ENCODE measurements around the gene PCDHA8. TPM values are rescaled to one million over a fixed set of nuclear protein-coding genes. Genes with fewer than 3 reads are reported as not detected.

The PCDHA8 gene
- total and polyA plus RNA-seq, 10 of the 15 experiments (the other 5 are each of a cell fraction or from before 2014, with no cell fraction given), result not detected

DNA sequence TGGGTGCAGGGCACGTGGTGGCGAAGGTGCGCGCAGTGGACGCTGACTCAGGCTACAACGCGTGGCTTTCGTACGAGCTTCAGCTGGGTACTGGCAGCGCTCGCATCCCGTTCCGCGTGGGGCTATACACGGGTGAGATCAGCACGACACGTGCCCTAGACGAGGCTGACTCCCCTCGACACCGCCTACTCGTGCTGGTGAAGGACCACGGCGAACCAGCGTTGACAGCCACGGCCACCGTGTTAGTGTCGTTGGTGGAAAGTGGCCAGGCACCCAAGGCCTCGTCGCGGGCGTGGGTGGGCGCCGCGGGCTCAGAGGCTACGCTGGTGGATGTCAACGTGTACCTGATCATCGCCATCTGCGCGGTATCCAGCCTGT is 44.3 kb upstream of the PCDHA8 start:
- no peaks in the 10 kb centered on the region for H3K36me3 ChIP-seq (ENCODE audit: control insufficient read depth in 2 of 2, insufficient read depth in 2 of 2, low read length in 1 of 2)
- no peaks in the 10 kb centered on the region for H3K4me1 ChIP-seq (ENCODE audit: control insufficient read depth, insufficient read depth, low read length)
- in situ Hi-C loops (cut with MboI) (no loop called here), intact Hi-C loops (cut with micrococcal nuclease; ENCODE audit: unreplicated experiment) (no loop called here)
- H3K27ac ChIP-seq (ENCODE audit: control insufficient read depth, insufficient read depth), result no peak overlapping the region
- RAD21 ChIA-PET (ENCODE audit: unreplicated experiment), result no interaction called here
- FAIRE-seq (no peak), ATAC-seq (no peak), DNase-seq (ENCODE audit: low read depth, low spot score) (no peak)
- no peaks in the 10 kb centered on the region for H3K27me3 ChIP-seq (replicated peaks in 1 of 2; ENCODE audit: control insufficient read depth in 2 of 2, insufficient read depth in 2 of 2, low read length in 1 of 2)
- H3K4me2 ChIP-seq (ENCODE audit: control insufficient read depth, insufficient read depth), result no peak overlapping the region
- H2AFZ ChIP-seq (ENCODE audit: control insufficient read depth, low read depth, low read length), result no peak overlapping the region
- peaks cover 1% of the 10 kb centered on the region; the same call in 2 of the 3 replicates for H3K9me3 ChIP-seq (replicated peaks; ENCODE audit: control insufficient read depth, insufficient read depth, low read length)
- no peaks in the 10 kb centered on the region for H4K20me1 ChIP-seq (ENCODE audit: control insufficient read depth, insufficient read depth)
- no peak overlapping the region for H3K9ac ChIP-seq (ENCODE audit: control insufficient read depth, insufficient read depth, low read length)
- no peak overlapping the region for H3K4me3 ChIP-seq
- no peaks in the 10 kb centered on the region for H3K79me2 ChIP-seq (ENCODE audit: control insufficient read depth, insufficient read depth, low read length)
- SMC1A ChIA-PET (ENCODE audit: uncharacterized antibody, unreplicated experiment), result no interaction called here
- no peak for TF ChIP-seq ZNF207 (IDR thresholded peaks at IDR 0.05; ENCODE audit: borderline replicate concordance)
- no peak for TF ChIP-seq ASH2L (IDR thresholded peaks at IDR 0.05; ENCODE audit: borderline replicate concordance, low read depth)
- TF ChIP-seq TCF12 (IDR thresholded peaks at IDR 0.05; ENCODE audit: low read depth, low read length), result no peak
- no peak for TF ChIP-seq ETV6 (conservative IDR thresholded peaks at IDR 0.05 in 1 of 2, IDR thresholded peaks at IDR 0.05 in 1 of 2; ENCODE audit: borderline replicate concordance in 1 of 2, low read depth in 1 of 2)
- TF ChIP-seq POU2F2 (IDR thresholded peaks at IDR 0.05; ENCODE audit: borderline replicate concordance, low read depth, low read length), result no peak
- TF ChIP-seq, protein P1, sequence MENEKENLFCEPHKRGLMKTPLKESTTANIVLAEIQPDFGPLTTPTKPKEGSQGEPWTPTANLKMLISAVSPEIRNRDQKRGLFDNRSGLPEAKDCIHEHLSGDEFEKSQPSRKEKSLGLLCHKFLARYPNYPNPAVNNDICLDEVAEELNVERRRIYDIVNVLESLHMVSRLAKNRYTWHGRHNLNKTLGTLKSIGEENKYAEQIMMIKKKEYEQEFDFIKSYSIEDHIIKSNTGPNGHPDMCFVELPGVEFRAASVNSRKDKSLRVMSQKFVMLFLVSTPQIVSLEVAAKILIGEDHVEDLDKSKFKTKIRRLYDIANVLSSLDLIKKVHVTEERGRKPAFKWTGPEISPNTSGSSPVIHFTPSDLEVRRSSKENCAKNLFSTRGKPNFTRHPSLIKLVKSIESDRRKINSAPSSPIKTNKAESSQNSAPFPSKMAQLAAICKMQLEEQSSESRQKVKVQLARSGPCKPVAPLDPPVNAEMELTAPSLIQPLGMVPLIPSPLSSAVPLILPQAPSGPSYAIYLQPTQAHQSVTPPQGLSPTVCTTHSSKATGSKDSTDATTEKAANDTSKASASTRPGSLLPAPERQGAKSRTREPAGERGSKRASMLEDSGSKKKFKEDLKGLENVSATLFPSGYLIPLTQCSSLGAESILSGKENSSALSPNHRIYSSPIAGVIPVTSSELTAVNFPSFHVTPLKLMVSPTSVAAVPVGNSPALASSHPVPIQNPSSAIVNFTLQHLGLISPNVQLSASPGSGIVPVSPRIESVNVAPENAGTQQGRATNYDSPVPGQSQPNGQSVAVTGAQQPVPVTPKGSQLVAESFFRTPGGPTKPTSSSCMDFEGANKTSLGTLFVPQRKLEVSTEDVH (IDR thresholded peaks at IDR 0.05; ENCODE audit: low read depth, partially characterized antibody), result no peak
- TF ChIP-seq, protein P2, sequence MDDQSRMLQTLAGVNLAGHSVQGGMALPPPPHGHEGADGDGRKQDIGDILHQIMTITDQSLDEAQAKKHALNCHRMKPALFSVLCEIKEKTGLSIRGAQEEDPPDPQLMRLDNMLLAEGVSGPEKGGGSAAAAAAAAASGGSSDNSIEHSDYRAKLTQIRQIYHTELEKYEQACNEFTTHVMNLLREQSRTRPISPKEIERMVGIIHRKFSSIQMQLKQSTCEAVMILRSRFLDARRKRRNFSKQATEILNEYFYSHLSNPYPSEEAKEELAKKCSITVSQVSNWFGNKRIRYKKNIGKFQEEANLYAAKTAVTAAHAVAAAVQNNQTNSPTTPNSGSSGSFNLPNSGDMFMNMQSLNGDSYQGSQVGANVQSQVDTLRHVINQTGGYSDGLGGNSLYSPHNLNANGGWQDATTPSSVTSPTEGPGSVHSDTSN (IDR thresholded peaks at IDR 0.05; ENCODE audit: insufficient replicate concordance, low read depth, low read length), result no peak
- TF ChIP-seq BCL3 (IDR thresholded peaks at IDR 0.05; ENCODE audit: borderline replicate concordance, insufficient read depth, low read depth, low read length, poor library complexity, severe bottlenecking), result no peak
- TF ChIP-seq FOXK2 (IDR thresholded peaks at IDR 0.05), result no peak
- no peak for TF ChIP-seq NFYA (IDR thresholded peaks at IDR 0.05; ENCODE audit: borderline replicate concordance, low read depth, low read length)
- 78% methylated on average over 33 of the region's 39 CpGs for WGBS (ENCODE audit: insufficient coverage, insufficient replicate concordance, low lambda C conversion rate, missing lambda C conversion rate)
- no TSS peak for BruUV-seq (replicated peaks)
- CTCF ChIA-PET, result no interaction called here
- POLR2A ChIA-PET, result no interaction called here
